HepG2 (cell line): Measurements from ENCODE around the gene CAMK1. TPM values are rescaled to one million over a fixed set of nuclear protein-coding genes. Genes with fewer than 3 reads are reported as not detected.
A peak's percentile ranks its signal among the peaks of the same experiment; 100 is the strongest.

Experiments
- BRD4 ChIP-seq: sonication (generic); formaldehyde crosslinking; IDR thresholded peaks from 2 replicates; pipeline ENCODE4 v1.4.0; 2020; ENCODE audit warnings: missing genetic modification reagents
- CHD2 ChIP-seq: IDR thresholded peaks from 2 replicates; pipeline ENCODE4 v1.6.1; 2011; ENCODE audit warnings: low read depth, low read length, improper control_type of control experiment
- DZIP1 ChIP-seq: sonication (generic); formaldehyde crosslinking; IDR thresholded peaks from 2 replicates; pipeline ENCODE4 v1.5.0; 2020; ENCODE audit warnings: mild to moderate bottlenecking, missing genetic modification reagents
- ELK4 ChIP-seq: sonication (generic); formaldehyde crosslinking; IDR thresholded peaks from 2 replicates; pipeline ENCODE4 v1.9.0; 2021; ENCODE audit warnings: missing genetic modification reagents, borderline replicate concordance
- ETV6 ChIP-seq: sonication (generic); formaldehyde crosslinking; conservative IDR thresholded peaks from 2 replicates; pipeline ENCODE4 v1.4.0; 2020; ENCODE audit warnings: missing genetic modification reagents
- KLF11 ChIP-seq: IDR thresholded peaks from 2 replicates; pipeline ENCODE4 v1.6.1; 2016; ENCODE audit warnings: missing compliant biosample characterization
- RARA ChIP-seq: IDR thresholded peaks from 2 replicates; pipeline ENCODE4 v1.6.1; 2016; ENCODE audit warnings: missing genetic modification reagents, missing compliant biosample characterization
- SOX6 ChIP-seq, 2 experiments: fragments of 450-650 bp in 1 of 2; sonication (generic) in 1 of 2; formaldehyde crosslinking in 1 of 2; IDR thresholded peaks; 2 replicates each; pipeline versions ENCODE4 v1.4.0 to v1.6.1; 2017 to 2020; ENCODE audit warnings: antibody characterized with exemption in 1 of 2, mild to moderate bottlenecking in 1 of 2, missing genetic modification reagents in 1 of 2
- SP1 ChIP-seq, 2 experiments: fragments of 450-650 bp in 1 of 2; sonication (generic) in 1 of 2; formaldehyde crosslinking in 1 of 2; IDR thresholded peaks; 2 replicates each; pipeline versions ENCODE4 v1.4.0 to v1.6.1; 2016 to 2020; ENCODE audit warnings: missing genetic modification reagents in 1 of 2
- XBP1 ChIP-seq: sonication (generic); formaldehyde crosslinking; IDR thresholded peaks from 2 replicates; pipeline ENCODE4 v1.5.0; 2020; ENCODE audit warnings: missing genetic modification reagents
- ZBTB7A ChIP-seq: sonication (generic); formaldehyde crosslinking; IDR thresholded peaks from 2 replicates; pipeline ENCODE4 v1.8.0; 2022; ENCODE audit warnings: mild to moderate bottlenecking, missing genetic modification reagents
- ZNF33A ChIP-seq: sonication (generic); formaldehyde crosslinking; IDR thresholded peaks from 2 replicates; pipeline ENCODE4 v1.5.1; 2020; ENCODE audit warnings: missing genetic modification reagents, mild to moderate bottlenecking, moderate library complexity, borderline replicate concordance
- ZNF572 ChIP-seq: sonication (generic); formaldehyde crosslinking; IDR thresholded peaks from 2 replicates; pipeline ENCODE4 v1.5.1; 2020; ENCODE audit warnings: mild to moderate bottlenecking, missing genetic modification reagents
- polyA plus RNA-seq, 8 experiments: library from polyadenylated mRNA; depleted of rRNA in 3 of 8; stranded (reverse) in 7 of 8; unstranded in 1 of 8; fragments of >200 nt; fragmentation: Illumina TruSeq in 4 of 8; extraction: Trizol in 4 of 8; gene quantifications; 2 replicates each; pipeline versions ENCODE4 v1.2.1 to v1.2.3, GENCODE V29; 2011 to 2016; ENCODE audit warnings: low read depth in 4 of 8, missing spikeins in 1 of 8, mixed read lengths in 1 of 8; ENCODE audit not compliant: insufficient read depth in 1 of 8
- total RNA-seq, 5 experiments: library from RNA; depleted of rRNA; stranded (reverse); fragments of >200 nt; fragmentation: Illumina TruSeq; extraction: Trizol; gene quantifications; 2 replicates each; pipeline ENCODE4 v1.2.3, GENCODE V29; 2016; ENCODE audit warnings: low read depth in 1 of 5
- TF ChIP-seq, protein P1 (sequence below): sonication (generic); formaldehyde crosslinking; IDR thresholded peaks from 2 replicates; pipeline ENCODE4 v1.5.0; 2020; ENCODE audit warnings: mild to moderate bottlenecking, missing genetic modification reagents
- TF ChIP-seq, protein P2 (sequence below): IDR thresholded peaks from 2 replicates; pipeline ENCODE4 v1.6.1; 2016; ENCODE audit warnings: mild to moderate bottlenecking, missing biosample characterization, missing genetic modification reagents
- TF ChIP-seq, protein P3 (sequence below): sonication (generic); formaldehyde crosslinking; IDR thresholded peaks from 2 replicates; pipeline ENCODE4 v1.9.0; 2021; ENCODE audit warnings: missing genetic modification reagents, borderline replicate concordance

The CAMK1 gene
- total and polyA plus RNA-seq, 2 of the 13 experiments (the other 11 are each of a cell fraction or from before 2014, with no cell fraction given): 26.4 to 53.3 TPM

GRCh38 chr3:9749645-9750555, 19.8 kb downstream of the CAMK1 start, which contains the start of gene OGG1 (continued):
- TF ChIP-seq, protein P1, sequence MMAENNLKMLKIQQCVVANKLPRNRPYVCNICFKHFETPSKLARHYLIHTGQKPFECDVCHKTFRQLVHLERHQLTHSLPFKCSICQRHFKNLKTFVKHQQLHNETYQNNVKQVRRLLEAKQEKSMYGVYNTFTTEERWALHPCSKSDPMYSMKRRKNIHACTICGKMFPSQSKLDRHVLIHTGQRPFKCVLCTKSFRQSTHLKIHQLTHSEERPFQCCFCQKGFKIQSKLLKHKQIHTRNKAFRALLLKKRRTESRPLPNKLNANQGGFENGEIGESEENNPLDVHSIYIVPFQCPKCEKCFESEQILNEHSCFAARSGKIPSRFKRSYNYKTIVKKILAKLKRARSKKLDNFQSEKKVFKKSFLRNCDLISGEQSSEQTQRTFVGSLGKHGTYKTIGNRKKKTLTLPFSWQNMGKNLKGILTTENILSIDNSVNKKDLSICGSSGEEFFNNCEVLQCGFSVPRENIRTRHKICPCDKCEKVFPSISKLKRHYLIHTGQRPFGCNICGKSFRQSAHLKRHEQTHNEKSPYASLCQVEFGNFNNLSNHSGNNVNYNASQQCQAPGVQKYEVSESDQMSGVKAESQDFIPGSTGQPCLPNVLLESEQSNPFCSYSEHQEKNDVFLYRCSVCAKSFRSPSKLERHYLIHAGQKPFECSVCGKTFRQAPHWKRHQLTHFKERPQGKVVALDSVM: peak; percentile 91
- no peak for TF ChIP-seq CHD2
- TF ChIP-seq ELK4 (CRISPR knock-in tag): no peak
- TF ChIP-seq DZIP1 (CRISPR knock-in tag): 0 out of 2 replicates have a peak, but pooled peaks have one; percentile 34
- TF ChIP-seq, protein P2, sequence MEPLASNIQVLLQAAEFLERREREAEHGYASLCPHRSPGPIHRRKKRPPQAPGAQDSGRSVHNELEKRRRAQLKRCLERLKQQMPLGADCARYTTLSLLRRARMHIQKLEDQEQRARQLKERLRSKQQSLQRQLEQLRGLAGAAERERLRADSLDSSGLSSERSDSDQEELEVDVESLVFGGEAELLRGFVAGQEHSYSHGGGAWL: no peak
- TF ChIP-seq ZBTB7A (CRISPR knock-in tag): 0 out of 2 replicates have a peak, but pooled peaks have one; percentile 35
- no peak for TF ChIP-seq SOX6 (IDR thresholded peaks at IDR 0.05)
- no peak; the same call in none of the 2 replicates for TF ChIP-seq SOX6 (CRISPR knock-in tag; IDR thresholded peaks at IDR 0.05)
- TF ChIP-seq RARA: no peak
- TF ChIP-seq XBP1 (CRISPR knock-in tag): no peak
- 0 out of 2 replicates have a peak, but pooled peaks have one; percentile 44 for TF ChIP-seq BRD4
- TF ChIP-seq ZNF33A: no peak
- TF ChIP-seq ETV6 (CRISPR knock-in tag): no peak
- TF ChIP-seq SP1 (IDR thresholded peaks at IDR 0.05): no peak
- TF ChIP-seq SP1 (CRISPR knock-in tag; IDR thresholded peaks at IDR 0.05): peak; percentile 41; the same call in 1 of the 2 replicates
- no peak for TF ChIP-seq ZNF572 (CRISPR knock-in tag)
- TF ChIP-seq KLF11 (CRISPR knock-in tag): no peak
- TF ChIP-seq, protein P3, sequence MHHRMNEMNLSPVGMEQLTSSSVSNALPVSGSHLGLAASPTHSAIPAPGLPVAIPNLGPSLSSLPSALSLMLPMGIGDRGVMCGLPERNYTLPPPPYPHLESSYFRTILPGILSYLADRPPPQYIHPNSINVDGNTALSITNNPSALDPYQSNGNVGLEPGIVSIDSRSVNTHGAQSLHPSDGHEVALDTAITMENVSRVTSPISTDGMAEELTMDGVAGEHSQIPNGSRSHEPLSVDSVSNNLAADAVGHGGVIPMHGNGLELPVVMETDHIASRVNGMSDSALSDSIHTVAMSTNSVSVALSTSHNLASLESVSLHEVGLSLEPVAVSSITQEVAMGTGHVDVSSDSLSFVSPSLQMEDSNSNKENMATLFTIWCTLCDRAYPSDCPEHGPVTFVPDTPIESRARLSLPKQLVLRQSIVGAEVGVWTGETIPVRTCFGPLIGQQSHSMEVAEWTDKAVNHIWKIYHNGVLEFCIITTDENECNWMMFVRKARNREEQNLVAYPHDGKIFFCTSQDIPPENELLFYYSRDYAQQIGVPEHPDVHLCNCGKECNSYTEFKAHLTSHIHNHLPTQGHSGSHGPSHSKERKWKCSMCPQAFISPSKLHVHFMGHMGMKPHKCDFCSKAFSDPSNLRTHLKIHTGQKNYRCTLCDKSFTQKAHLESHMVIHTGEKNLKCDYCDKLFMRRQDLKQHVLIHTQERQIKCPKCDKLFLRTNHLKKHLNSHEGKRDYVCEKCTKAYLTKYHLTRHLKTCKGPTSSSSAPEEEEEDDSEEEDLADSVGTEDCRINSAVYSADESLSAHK (CRISPR knock-in tag): no peak
